ENCODE data around the gene GALNT13. TPM values are rescaled to one million over a fixed set of nuclear protein-coding genes. Genes with fewer than 3 reads are reported as not detected.

GALNT13 gene
- total RNA-seq, 2 donors from 2014 or later: 0.33 to 5.7 TPM

DNA sequence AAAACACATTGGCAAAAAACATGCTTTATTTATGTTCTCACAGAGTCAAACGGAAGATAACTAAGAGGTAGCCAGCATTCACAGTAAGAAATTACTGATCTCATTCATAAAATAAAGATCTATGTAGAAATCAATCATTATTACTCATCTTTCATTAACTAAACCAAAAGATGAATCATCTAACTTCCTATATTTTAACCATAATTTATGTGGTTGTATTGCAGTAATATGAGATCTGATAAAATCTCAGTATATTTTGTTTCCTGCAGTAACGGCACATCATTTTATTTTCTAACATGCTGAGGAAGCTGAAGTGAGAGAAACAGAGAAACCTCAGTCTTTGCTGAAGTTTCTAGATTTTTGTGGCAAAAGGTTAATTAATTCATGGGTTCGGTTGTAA lies 375.8 kb downstream of the GALNT13 start:
- 46 to 52% methylated on average over 3 of the region's 3 CpGs for whole genome bisulfite sequencing, 2 donors
- H3K27me3 ChIP-seq: no peaks in the 10 kb centered on the region
- H3K4me3 ChIP-seq: no peak overlapping the region
- intact Hi-C loops (cut with DNase I): no loop called here
- no peak for DNase-seq
- no peak overlapping the region for H3K27ac ChIP-seq
- TF ChIP-seq, protein P1, sequence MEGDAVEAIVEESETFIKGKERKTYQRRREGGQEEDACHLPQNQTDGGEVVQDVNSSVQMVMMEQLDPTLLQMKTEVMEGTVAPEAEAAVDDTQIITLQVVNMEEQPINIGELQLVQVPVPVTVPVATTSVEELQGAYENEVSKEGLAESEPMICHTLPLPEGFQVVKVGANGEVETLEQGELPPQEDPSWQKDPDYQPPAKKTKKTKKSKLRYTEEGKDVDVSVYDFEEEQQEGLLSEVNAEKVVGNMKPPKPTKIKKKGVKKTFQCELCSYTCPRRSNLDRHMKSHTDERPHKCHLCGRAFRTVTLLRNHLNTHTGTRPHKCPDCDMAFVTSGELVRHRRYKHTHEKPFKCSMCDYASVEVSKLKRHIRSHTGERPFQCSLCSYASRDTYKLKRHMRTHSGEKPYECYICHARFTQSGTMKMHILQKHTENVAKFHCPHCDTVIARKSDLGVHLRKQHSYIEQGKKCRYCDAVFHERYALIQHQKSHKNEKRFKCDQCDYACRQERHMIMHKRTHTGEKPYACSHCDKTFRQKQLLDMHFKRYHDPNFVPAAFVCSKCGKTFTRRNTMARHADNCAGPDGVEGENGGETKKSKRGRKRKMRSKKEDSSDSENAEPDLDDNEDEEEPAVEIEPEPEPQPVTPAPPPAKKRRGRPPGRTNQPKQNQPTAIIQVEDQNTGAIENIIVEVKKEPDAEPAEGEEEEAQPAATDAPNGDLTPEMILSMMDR (IDR thresholded peaks at IDR 0.05): no peak
- no peak for TF ChIP-seq POLR2A (IDR thresholded peaks at IDR 0.05)
- H3K36me3 ChIP-seq (replicated peaks in 1 of 2; ENCODE audit: insufficient read depth in 1 of 2, low read depth in 2 of 2): no peaks in the 10 kb centered on the region
- no peak for ATAC-seq
- no peaks in the 10 kb centered on the region for H3K4me1 ChIP-seq
- no peaks in the 10 kb centered on the region for H3K9me3 ChIP-seq

GRCh38 chr2:154256136-154256535 lies 384.4 kb downstream of the GALNT13 start:
- Histone ChIP-seq H3K9me3 (no peaks in the 10 kb centered on the region), H3K27me3 (no peaks in the 10 kb centered on the region), H3K27ac (no peak overlapping the region), H3K4me1 (no peaks in the 10 kb centered on the region), H3K36me3 (replicated peaks in 1 of 2; ENCODE audit: insufficient read depth in 1 of 2, low read depth in 2 of 2) (no peaks in the 10 kb centered on the region), H3K4me3 (no peak overlapping the region)
- WGBS, 2 donors: 64 to 68% methylated on average over 1 of the region's 1 CpG
- intact Hi-C loops (cut with DNase I): no loop called here
- no peak for TF ChIP-seq POLR2A (IDR thresholded peaks at IDR 0.05)
- TF ChIP-seq, protein P1 (IDR thresholded peaks at IDR 0.05): no peak
- DNase-seq (no peak), ATAC-seq (no peak)

DNA sequence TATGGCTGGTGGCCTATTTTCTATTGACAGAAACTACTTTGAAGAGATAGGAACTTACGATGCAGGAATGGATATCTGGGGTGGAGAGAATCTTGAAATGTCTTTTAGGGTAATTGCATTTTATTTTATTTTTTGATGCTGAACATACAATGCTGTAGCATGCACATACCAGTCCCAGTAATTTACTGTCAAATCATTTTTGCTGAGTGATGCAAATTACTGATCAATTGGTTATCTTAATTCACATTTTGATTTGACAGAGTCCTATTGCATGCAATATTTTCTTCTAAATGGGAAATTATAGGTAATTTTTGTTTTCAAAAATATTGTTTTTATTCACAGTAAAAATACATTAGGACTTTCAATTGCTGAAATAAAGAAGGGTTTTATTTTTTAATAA lies 387.3 kb downstream of the GALNT13 start:
- intact Hi-C loops (cut with DNase I): no loop called here
- Histone ChIP-seq H3K36me3 (replicated peaks in 1 of 2; ENCODE audit: insufficient read depth in 1 of 2, low read depth in 2 of 2) (no peaks in the 10 kb centered on the region), H3K4me1 (no peaks in the 10 kb centered on the region), H3K27me3 (no peaks in the 10 kb centered on the region), H3K4me3 (no peak overlapping the region), H3K27ac (no peak overlapping the region), H3K9me3 (no peaks in the 10 kb centered on the region)
- TF ChIP-seq, protein P1 (IDR thresholded peaks at IDR 0.05): no peak
- TF ChIP-seq POLR2A (IDR thresholded peaks at IDR 0.05): no peak
- WGBS, 2 donors: 42 to 52% methylated on average over 1 of the region's 1 CpG
- ATAC-seq (no peak), DNase-seq (no peak)

GRCh38 chr2:154261473-154262027 lies 389.8 kb downstream of the GALNT13 start:
- H3K4me1 ChIP-seq: no peaks in the 10 kb centered on the region
- H3K36me3 ChIP-seq (replicated peaks in 1 of 2; ENCODE audit: insufficient read depth in 1 of 2, low read depth in 2 of 2): no peaks in the 10 kb centered on the region
- no peaks in the 10 kb centered on the region for H3K27me3 ChIP-seq
- no peak for DNase-seq
- no peaks in the 10 kb centered on the region for H3K9me3 ChIP-seq
- no peak overlapping the region for H3K4me3 ChIP-seq
- TF ChIP-seq, protein P1 (IDR thresholded peaks at IDR 0.05): no peak
- no peak for TF ChIP-seq POLR2A (IDR thresholded peaks at IDR 0.05)
- intact Hi-C loops (cut with DNase I): no loop called here
- H3K27ac ChIP-seq: no peak overlapping the region
- 79 to 87% methylated on average over 2 of the region's 2 CpGs for WGBS, 2 donors
- no peak for ATAC-seq

DNA sequence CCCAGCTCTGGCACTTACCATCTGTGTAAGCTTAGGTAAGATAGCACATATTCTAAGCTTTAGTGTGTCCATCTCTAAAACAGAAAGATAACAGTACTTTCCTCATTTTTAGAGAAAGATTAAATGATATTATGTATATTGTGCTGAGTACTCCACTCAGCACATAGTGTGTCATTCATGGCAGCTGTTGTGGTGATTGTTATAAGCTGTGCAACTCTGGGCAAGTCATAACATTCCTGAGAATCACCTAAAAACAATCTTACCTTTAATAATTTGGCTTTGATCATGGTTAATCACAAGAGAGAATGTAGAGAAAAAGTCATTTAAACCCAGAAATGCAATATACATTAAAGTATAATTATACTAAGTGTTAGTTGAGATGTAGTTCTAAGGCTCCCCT lies 391.5 kb downstream of the GALNT13 start:
- Histone ChIP-seq H3K36me3 (replicated peaks in 1 of 2; ENCODE audit: insufficient read depth in 1 of 2, low read depth in 2 of 2) (no peaks in the 10 kb centered on the region), H3K9me3 (no peaks in the 10 kb centered on the region), H3K4me1 (no peaks in the 10 kb centered on the region), H3K27me3 (no peaks in the 10 kb centered on the region), H3K4me3 (no peak overlapping the region), H3K27ac (no peak overlapping the region)
- DNase-seq: no peak
- intact Hi-C loops (cut with DNase I): no loop called here
- no peak for ATAC-seq
- TF ChIP-seq, protein P1 (IDR thresholded peaks at IDR 0.05): no peak
- TF ChIP-seq POLR2A (IDR thresholded peaks at IDR 0.05): no peak
